GM12892 (cell line): ENCODE results near the gene ACADS.

Experiments
- POLR2A ChIP-seq: IDR thresholded peaks from 2 replicates; pipeline ENCODE4 v1.6.1; 2011; ENCODE audit warnings: low read depth, low read length, control low read depth
- POLR2AphosphoS5 ChIP-seq: IDR thresholded peaks from 2 replicates; pipeline ENCODE4 v1.6.1; 2011; ENCODE audit warnings: low read depth, low read length, control low read depth

DNA sequence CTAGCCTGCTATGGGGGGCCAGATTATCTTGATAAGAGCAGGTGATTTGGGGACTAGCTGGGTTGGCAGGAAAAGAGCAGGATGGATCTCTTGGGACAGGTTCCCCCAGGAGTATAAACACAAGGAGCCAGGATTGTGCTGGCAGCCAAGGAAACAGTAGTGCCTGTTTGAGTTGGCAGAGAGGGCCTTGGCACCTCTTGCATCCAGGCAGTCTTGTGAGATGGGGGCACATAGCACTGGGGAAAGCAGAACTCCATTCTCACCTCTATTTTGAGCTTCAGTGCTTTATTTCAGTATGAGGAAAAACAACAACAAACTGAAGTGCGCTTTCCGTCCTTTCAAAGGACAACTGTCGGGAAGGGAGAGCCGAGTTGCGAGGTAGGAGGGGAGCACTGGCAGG lies 24.7 kb upstream of the ACADS start:
- no peak for TF ChIP-seq POLR2AphosphoS5
- no peak for TF ChIP-seq POLR2A
